Lung microvascular endothelial cell (primary cell): ENCODE measurements around the gene WASF2. TPM values are rescaled to one million over a fixed set of nuclear protein-coding genes. Genes with fewer than 3 reads are reported as not detected.
"Not testable (repeated sequence)": the region's sequence is repeated elsewhere in the genome, so short reads cannot be mapped to it uniquely, and the experiment has no call there.

Experiments
- DNase-seq, 2 donors: peaks; one replicate each; pipeline versions ENCODE4 v3.0.0 to v3.0.0-alpha.2; 2010; ENCODE audit warnings: low read depth in 2 of 2
- total RNA-seq: library from RNA; depleted of rRNA; stranded (reverse); fragments of >200 nt; gene quantifications from 2 replicates; pipeline ENCODE4 v1.2.1, GENCODE V29; 2014

Gene WASF2
- total RNA-seq, 1 donor from 2014 or later: 34.7 TPM

DNA sequence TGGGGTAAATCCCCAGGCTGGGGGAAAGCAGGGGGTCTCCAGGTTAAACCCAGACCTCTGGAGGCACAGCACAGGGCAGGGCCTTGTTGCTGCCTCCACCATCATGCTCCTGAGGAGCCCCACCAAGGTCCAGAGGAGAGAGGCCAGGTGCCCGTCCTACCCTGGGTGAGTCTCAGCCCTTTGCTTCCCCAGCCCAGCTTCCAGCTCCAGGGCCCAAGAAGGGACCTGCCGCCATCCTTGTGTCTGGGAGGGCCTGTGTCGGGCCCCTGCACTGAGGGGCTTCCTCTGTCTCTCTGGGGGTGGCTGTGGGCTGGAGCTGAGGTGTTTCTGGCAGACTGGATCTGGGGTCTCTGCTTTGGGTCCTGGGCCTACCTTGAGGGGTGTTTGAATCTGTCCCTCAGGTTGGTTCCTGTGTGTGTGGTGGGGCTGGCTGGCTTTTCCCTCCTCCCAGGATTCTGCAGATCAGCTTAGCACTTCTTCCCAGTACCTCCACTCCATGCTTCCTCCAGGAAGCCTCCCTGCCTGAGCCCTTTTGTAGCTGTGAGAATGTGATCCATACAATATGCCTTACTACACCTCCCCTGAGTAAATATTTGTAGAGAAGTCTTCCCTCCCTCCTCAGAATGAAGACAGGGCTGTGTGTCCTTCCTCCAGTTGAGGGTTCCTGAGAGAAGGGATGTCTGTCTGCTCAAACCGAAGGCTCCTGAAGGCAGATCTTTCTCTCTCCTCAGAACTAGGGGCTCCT, 91.4 kb downstream of the WASF2 start:
- DNase-seq: no peak

DNA sequence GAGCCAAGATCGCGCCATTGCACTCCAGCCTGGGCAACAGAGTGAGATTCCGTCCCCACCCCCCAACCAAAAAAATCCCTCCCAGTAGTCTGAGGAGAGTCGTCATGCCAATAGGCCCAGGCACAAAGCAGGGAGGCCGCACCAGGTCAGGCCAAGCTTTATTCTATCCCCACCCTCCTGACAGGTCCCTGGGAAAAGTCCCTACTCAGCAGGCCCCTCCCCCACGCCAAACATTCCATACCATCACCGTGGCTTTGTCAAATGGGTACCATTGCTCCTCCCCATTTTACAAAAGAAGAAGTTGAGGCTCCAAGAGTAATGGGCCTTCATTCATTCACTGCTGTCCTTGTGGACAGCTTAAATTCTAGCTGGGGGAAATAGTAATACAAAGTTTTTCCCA, 92.2 kb downstream of the WASF2 start:
- DNase-seq: no peak

DNA sequence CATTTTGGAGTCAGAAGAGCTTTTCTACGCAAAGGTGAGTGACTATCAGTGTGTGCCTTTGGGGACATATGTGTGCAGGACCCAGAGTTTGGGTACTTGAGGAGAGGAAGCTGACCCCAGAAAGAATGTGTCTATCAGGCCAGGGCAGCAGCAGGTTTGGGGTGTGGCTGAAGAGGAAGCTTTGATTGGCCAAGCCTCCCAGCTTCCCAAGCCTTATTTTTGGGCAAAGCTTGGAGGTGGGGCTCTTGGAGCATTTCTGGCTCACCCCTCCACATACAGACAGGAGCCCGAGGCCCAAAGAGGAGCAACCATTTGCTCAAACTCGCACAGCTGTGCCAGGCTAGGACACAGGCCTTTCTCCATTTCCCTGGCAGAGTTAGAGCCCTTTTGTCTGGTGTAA, 92.9 kb downstream of the WASF2 start:
- no peak for DNase-seq

DNA sequence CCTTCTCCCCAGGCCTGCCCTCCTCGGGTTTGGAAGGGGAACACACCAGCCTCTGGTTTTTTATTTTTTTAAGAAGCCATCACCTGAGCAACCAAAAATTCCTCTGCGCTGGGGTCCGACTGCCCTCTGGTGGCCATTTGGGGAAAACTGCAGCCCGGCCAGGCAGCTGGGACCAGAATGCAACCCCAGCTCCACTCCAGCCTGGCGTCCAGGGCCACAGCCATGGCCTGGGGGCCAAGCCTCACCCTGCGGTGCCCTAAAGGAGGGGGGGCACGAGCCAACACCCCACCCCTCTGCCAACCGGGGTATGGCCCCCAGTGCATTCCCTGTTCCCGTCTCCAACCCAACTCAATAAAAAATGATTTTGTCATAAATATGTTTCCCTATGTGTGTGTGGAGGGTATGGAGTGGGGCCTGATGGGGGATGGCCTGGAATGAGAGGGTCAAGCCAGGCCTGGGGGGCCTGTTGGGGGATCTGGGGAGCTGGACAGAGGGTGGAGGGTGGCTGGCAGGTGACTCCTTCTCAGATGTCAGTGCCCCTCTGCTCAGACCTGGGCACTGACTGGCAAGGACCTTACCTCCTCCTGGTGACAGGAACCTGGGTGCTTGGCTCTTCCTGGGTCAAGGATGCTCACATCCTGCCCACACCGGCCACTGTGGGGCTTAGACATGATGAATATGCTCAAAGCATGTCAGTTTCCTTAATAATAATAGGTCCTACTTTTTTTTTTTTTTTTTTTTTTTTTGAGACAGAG, 94.3 kb downstream of the WASF2 start:
- peak; percentile 62 to 72 for DNase-seq

DNA sequence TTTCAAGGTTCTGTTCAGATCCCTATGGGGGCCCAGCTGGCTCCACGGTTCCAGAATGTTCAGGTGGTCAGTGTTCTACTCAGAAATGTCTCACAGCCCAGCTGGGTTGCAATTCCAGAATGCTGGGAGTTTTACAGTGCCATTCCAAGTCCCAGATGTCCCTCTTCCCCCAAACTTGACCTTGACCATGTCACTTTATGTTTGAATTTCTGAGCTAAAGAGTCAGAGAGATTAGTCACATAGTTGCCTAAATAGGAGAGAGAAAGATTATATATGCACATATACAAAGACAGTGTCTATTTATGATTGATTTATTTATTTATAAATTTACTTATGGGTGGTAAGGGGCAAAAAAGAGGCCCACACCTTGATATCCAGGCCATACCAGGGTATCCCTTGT, 95.0 kb downstream of the WASF2 start:
- DNase-seq: no peak

DNA sequence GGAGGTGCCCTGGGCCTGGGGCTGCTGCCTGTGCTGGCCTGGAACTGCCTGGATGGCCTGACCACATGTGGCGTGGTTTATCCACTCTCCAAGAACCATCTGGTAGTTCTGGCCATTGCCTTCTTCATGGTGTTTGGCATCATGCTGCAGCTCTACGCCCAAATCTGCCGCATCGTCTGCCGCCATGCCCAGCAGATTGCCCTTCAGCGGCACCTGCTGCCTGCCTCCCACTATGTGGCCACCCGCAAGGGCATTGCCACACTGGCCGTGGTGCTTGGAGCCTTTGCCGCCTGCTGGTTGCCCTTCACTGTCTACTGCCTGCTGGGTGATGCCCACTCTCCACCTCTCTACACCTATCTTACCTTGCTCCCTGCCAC, 95.7 kb downstream of the WASF2 start:
- no peak for DNase-seq

DNA sequence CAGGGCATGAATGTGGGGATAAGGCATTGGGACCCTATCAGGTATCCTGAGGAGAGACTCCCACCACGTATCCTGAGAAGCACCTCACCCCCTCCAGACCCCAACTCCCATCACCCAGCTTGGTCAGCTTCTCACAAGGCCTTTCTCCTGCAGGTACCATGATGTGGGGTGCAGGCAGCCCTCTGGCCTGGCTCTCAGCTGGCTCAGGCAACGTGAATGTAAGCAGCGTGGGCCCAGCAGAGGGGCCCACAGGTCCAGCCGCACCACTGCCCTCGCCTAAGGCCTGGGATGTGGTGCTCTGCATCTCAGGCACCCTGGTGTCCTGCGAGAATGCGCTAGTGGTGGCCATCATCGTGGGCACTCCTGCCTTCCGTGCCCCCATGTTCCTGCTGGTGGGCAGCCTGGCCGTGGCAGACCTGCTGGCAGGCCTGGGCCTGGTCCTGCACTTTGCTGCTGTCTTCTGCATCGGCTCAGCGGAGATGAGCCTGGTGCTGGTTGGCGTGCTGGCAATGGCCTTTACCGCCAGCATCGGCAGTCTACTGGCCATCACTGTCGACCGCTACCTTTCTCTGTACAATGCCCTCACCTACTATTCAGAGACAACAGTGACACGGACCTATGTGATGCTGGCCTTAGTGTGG, 96.2 kb downstream of the WASF2 start:
- DNase-seq: no peak

DNA sequence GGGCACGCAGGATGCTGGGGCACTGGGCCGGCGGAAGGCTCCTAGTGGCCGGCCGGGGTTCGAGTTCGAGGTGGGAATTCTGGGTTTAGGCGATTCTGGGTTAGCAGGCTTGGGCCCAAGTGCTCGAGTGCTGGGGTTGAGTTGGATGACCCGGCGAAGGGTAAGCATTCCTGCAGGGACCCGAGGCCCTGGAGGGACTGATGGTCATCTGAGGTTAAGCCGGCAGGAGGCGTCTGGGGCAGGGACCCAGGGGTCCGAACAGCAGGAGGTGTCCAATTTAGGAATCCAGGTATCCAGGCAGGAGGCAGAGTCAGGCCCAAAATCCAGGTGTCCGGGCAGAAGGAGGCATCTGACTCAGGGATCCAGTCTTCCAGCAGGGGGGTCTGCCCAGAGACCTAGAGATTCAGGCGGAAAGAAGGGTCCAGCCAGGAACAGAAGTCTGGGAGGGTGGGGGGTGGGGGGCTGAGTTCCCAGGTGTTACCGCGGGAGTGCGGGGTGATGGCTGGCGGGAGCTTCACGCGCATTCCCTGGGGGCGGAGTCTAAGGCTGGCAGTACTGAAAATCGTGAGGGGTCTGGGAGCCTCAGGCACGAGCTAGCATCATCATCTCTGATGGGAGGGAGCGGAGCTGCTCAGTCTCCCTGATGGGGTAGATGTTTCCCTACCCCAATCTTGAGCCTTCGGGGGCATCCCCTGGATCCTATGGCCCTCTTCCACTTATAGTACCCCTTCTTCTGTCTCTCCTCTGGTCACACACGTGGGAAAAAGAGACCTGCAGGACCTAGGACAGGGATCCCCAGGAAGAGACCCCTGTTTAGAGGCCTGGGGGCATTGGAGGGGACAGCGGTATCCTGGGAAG, 97.0 kb downstream of the WASF2 start:
- no peak for DNase-seq

DNA sequence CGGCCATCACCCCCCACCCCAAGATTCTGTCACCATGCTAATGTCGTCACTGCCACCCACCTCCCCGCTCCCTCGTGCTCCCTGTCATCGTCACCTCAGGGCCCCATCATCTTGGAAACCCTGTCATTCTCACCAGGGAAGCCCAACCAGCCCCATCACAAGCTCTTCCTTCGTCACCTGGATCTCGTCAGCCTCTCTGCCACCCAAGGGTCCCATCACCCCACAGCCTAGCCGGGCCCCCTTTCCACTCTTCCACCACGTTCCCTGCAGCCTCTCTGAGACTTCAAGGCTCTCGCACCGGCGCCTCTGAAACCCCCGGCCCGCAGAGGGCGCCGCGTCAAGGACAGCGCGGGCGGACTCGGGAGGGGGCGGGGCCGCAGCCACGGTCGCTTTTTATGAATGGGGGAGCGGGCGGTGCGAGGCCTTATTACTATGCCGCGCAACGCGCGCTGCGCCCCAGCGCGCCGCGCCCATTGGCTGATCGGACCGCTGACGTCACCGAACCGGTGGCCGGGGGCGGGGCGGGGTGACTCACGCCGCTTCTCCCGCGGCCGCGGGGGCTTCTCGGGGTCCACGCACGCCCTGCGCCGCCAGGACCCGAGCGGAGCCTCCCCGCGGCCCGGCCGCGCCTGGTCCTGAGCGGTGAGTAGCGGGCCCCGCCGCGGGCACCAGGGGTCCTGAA, 97.7 kb downstream of the WASF2 start, which contains the start of gene GPR3:
Gene GPR3, plus strand, starts transcription at position 527 of the 682 bp plus-strand sequence. CDS start 1,177 bp downstream, outside the sequence.
- peak; percentile 93 to 94 for DNase-seq

DNA sequence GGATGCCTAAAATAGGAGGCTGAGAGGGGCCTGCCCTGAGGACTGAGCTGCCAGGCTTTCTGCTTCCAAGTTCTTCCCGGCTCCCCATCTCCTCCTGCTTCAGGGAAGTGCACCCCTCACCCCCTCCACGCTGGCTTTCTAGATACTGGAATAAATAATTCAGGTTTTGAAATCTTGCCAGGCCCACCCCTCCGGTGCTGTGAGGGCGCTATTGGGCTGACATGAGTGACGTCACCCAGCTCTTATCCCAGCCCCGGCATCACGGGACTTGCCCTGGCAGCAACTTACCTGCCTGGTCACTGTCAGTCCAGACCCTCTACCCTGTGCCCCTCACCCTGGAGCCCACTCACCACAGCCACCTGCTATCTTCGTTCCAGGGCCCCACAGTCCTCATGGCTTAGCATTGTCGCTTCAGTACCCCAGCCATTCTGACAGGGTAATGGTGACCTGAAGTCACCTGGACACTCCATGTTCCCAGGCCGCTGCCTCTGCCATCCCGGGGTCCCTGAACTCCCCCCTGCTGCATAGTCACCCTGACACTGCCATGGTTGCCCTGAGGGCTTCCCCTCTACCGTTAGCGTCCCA, 98.4 kb downstream of the WASF2 start:
- peak; percentile 49 to 88 for DNase-seq

DNA sequence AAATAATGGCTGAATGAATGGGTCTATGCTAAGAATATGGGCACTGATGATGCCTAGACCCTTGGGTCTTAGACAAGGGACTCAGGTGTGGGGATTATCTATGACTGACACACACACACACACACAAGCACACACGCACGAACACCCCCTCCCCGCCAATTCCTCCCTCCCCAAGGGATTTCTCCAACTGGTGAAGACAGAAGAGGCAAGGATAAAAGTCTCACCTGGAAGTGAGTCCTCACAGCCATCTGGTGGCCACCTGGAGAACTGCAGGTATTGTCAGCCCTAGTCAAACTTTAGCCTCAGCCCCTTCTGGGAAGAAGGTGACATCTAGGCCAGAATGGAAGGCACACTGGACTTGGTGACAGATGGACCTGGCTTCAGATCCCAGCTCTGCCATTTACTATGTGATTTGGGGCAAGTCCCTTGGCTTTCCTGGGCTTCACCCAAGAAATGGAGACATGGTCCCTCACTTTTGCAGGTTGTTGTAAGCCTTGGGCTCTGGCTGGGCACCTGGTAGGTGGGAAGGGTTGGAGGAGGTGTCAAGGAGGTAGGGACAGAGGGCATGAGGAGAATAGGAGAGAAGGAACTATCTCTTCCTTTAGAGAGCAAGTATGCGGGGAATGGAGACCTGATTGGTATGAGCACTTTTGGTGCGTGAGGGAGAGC, 101.5 kb downstream of the WASF2 start:
- peak; percentile 43 to 60 for DNase-seq

DNA sequence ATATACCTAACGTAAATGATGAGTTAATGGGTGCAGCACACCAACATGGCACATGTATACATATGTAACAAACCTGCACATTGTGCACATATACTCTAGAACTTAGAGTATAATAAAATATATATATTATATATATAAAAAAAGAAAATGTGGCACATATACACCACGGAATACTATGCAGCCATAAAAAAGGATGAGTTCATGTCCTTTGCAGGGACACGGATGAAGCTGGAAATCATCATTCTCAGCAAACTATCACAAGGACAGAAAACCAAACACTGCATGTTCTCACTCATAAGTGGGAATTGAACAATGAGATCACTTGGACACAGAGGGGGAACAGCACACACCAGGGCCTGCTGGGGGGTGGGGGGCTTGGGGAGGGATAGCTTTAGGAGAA, 105.2 kb downstream of the WASF2 start:
- not testable (repeated sequence) for DNase-seq

DNA sequence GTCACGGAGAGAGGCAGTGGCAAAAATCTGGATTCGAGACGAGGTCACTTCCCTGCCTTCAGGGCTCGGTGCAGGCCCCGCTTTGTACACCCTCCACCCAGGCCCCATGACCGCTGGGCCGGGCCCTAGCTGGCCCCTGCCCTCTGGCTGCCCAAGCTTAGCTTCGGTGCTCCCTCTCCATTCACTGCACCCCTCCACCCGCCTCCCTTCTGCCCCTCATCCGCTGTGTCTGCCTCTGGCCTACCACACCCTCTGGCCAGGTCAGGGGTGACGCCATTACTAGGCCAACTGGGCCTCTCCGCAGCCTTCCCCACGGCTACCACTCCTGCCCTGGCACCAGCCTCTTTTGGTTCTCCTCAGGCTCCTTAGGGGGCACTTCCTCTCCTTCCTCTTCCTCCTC, 106.3 kb downstream of the WASF2 start:
- no peak for DNase-seq

DNA sequence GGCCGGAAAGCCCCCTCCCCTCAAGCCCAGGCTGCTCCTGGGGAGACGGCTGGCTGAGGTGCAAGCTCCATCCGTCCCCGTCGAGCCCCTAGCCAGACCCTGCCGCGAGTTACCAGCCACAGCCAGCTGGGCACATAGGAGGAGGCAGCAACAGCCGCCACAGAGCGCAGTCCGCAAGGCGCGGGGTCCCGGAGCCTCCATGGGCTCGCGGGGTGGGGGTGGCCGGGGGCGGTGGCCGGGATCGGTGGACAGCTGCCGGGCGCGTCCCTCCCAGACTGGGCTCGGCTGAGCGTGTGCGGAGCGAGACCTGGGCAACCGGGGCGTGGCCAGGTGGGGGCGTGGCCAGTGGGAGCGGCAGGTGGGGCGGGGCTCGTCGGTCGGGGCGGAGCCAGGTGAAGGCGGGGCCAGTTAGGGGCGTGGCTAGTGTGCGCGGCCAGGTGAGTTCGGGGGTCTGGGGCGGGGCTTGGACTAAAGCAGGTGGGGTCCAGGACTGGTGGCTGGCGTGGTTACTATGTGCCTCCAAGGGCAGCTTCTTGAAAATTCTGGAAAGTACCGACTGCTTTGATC, 106.8 kb downstream of the WASF2 start, which contains the start of gene CD164L2:
Gene CD164L2, minus strand, starts transcription at position 295 of the 567 bp plus-strand sequence. Its CDS starts 94 bp downstream, at position 201.
- no peak for DNase-seq

DNA sequence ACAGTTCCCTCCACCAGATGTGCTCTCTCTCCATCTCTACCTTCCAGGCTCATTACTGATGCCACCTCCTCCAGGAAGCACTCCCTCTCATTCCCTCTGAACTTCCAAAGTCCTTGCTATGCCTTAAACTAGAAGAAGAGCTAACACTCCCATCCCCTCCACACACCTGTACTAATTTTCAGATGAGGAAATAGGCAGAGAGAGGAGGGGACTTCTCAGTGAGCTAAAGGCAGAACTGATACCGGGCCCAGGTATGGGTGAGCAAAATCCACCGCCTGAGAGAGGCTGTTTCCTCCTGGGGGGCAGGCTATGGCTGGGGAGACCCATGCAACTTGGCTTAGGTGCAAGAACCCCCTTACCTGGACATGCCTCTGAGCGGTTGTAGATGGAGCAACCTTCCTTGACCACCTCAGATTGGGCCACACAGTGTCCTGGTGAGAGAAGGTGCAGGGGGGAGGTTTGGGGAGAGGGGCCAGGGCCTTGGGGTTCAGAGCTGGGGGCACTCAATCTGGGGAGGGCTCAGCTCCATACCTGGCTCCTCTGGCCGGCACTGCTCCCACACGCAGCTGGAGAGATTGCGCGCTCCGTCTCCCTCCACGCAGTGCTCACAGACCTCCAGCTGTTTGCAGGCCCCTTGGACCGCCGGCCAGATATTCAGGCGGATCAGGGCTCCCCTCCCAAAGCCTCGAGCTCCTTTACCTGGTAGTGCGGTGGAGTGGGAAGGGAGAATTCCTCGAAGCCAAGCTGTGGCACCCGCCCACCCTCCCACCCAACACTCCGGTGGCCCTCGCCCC, 107.8 kb downstream of the WASF2 start:
- no peak for DNase-seq

DNA sequence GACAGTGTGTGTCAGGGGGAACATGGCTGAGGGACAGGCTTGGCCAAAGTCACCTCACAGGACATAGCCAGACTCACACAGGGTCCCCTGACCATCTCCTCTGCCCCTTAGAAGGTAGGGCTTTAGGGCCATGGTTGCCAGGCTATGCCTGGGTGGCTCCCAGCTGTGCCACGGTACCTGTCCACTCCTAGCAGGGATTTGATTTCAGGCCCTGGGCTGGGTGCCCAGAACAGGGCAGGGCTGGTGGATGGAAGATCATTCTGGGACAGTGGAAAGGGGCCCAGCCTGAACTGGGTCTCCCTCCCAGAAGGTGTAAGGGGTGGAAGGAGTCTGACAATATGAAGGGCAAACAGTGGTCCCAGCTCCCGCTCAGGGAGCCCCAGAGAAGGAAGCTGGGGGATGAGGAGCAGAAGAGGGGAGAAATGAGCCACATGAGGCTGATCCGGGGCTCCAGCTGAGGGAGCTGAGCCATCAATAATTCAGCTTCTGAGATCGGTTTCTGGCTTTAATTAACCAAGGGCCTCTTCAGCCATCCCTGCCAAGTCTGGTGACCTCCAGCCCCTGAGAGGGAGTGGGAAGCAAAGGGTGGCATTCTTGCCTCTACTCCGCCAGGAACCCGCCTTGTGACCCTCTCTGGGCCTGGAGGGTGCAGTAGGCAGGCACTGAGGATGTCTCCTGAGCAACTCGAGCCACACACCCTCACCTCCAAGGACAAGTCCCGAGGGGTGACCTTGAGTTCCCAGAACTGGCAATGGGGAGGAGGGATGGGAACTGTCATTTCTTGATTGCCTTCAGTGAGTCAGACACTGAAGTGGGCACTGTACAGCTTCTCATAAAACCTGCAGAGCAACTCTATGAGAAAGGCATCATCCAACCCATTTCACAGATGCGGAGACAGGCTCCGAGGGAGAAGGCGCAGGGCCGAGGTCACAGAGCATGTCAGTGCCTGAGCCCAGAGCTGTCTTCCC, 108.9 kb downstream of the WASF2 start:
- DNase-seq: no peak

DNA sequence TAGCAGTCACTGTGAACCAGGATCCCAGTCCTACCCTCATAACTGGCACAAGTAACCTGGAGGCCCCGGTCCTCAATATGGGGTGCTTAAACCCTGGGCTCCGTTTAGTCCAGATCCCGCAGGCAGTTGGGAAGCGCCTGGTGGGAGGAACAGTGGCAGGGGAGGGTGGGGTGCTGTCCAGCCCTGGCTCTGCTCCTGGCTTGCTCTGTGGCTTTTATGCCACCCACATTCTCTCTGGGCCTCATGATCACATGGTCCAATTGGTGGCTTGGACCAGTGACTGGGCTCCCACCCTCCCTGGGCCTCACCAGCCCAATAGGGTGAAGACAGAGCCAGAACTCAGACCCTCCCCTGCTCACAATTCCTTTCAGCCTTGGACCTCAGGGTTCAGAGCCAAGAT, 109.7 kb downstream of the WASF2 start:
- no peak for DNase-seq
